ENCODE data around the gene TMCO1. TPM values are rescaled to one million over a fixed set of nuclear protein-coding genes. Genes with fewer than 3 reads are reported as not detected.
"Not testable (repeated sequence)": the region's sequence is repeated elsewhere in the genome, so short reads cannot be mapped to it uniquely, and the experiment has no call there.

Gene TMCO1
- total and polyA plus RNA-seq, 2 donors from 2014 or later: 109 to 149 TPM

GRCh38 chr1:165799387-165799786 is 30.7 kb upstream of the TMCO1 start:
- intact Hi-C loops (cut with DNase I): no loop called here
- no peak for DNase-seq

GRCh38 chr1:165795894-165796293 is 27.2 kb upstream of the TMCO1 start:
- Histone ChIP-seq H3K9ac (ENCODE audit: low read length in 3 of 3) (no peak overlapping the region), H3K27me3 (ENCODE audit: control insufficient read depth, insufficient read depth, low read length) (no peaks in the 10 kb centered on the region), H3K4me3 (ENCODE audit: low read length in 3 of 3) (no peak overlapping the region), H3K9me3 (ENCODE audit: control insufficient read depth in 2 of 3, insufficient read depth in 1 of 3, low read length in 3 of 3) (peaks cover 0 to 6% (median 0%) of the 10 kb centered on the region in 3 donors), H3K36me3 (ENCODE audit: control insufficient read depth in 2 of 3, insufficient read depth in 3 of 3, low read length in 3 of 3) (no peaks in the 10 kb centered on the region), H3K4me1 (ENCODE audit: control insufficient read depth in 2 of 3, insufficient read depth in 2 of 3, low read depth in 1 of 3, low read length in 3 of 3) (no peaks in the 10 kb centered on the region), H3K27ac (ENCODE audit: low read depth in 2 of 2, low read length in 2 of 2) (no peak overlapping the region)
- FAIRE-seq (no peak), DNase-seq (no peak)
- intact Hi-C loops (cut with DNase I): no loop called here
- no peak for TF ChIP-seq CTCF (IDR thresholded peaks at IDR 0.05; ENCODE audit: borderline replicate concordance, extremely low read depth, insufficient read depth)

More at GRCh38 chr1:165799387-165799786, 30.7 kb upstream of the TMCO1 start:
- Histone ChIP-seq H3K27me3 (ENCODE audit: control insufficient read depth, insufficient read depth, low read length) (no peaks in the 10 kb centered on the region), H3K9me3 (ENCODE audit: control insufficient read depth in 2 of 3, insufficient read depth in 1 of 3, low read length in 3 of 3) (peaks cover 0 to 6% (median 0%) of the 10 kb centered on the region in 3 donors), H3K27ac (ENCODE audit: low read depth in 2 of 2, low read length in 2 of 2) (no peak overlapping the region), H3K36me3 (ENCODE audit: control insufficient read depth in 2 of 3, insufficient read depth in 3 of 3, low read length in 3 of 3) (no peaks in the 10 kb centered on the region), H3K4me1 (ENCODE audit: control insufficient read depth in 2 of 3, insufficient read depth in 2 of 3, low read depth in 1 of 3, low read length in 3 of 3) (no peaks in the 10 kb centered on the region), H3K4me3 (ENCODE audit: low read length in 3 of 3) (no peak overlapping the region), H3K9ac (ENCODE audit: low read length in 3 of 3) (no peak overlapping the region)
- TF ChIP-seq CTCF (IDR thresholded peaks at IDR 0.05; ENCODE audit: borderline replicate concordance, extremely low read depth, insufficient read depth): no peak
- no peak for FAIRE-seq

GRCh38 chr1:165793951-165794350 is 25.3 kb upstream of the TMCO1 start:
- no peaks in the 10 kb centered on the region for H3K27me3 ChIP-seq (ENCODE audit: control insufficient read depth, insufficient read depth, low read length)
- TF ChIP-seq CTCF (IDR thresholded peaks at IDR 0.05; ENCODE audit: borderline replicate concordance, extremely low read depth, insufficient read depth): no peak
- H3K4me1 ChIP-seq (ENCODE audit: control insufficient read depth in 2 of 3, insufficient read depth in 2 of 3, low read depth in 1 of 3, low read length in 3 of 3): no peaks in the 10 kb centered on the region
- H3K27ac ChIP-seq (ENCODE audit: low read depth in 2 of 2, low read length in 2 of 2): no peak overlapping the region
- no peak overlapping the region for H3K4me3 ChIP-seq (ENCODE audit: low read length in 3 of 3)
- DNase-seq: no peak
- no peaks in the 10 kb centered on the region for H3K36me3 ChIP-seq (ENCODE audit: control insufficient read depth in 2 of 3, insufficient read depth in 3 of 3, low read length in 3 of 3)
- FAIRE-seq: no peak
- H3K9ac ChIP-seq (ENCODE audit: low read length in 3 of 3): no peak overlapping the region
- no peaks in the 10 kb centered on the region for H3K9me3 ChIP-seq (ENCODE audit: control insufficient read depth in 2 of 3, insufficient read depth in 1 of 3, low read length in 3 of 3)
- intact Hi-C loops (cut with DNase I): no loop called here

- no peak for TF ChIP-seq CTCF (IDR thresholded peaks at IDR 0.05; ENCODE audit: borderline replicate concordance, extremely low read depth, insufficient read depth)
- Histone ChIP-seq H3K4me1 (ENCODE audit: control insufficient read depth in 2 of 3, insufficient read depth in 2 of 3, low read depth in 1 of 3, low read length in 3 of 3) (no peaks in the 10 kb centered on the region), H3K27ac (ENCODE audit: low read depth in 2 of 2, low read length in 2 of 2) (no peak overlapping the region), H3K36me3 (ENCODE audit: control insufficient read depth in 2 of 3, insufficient read depth in 3 of 3, low read length in 3 of 3) (no peaks in the 10 kb centered on the region), H3K27me3 (ENCODE audit: control insufficient read depth, insufficient read depth, low read length) (no peaks in the 10 kb centered on the region), H3K9me3 (ENCODE audit: control insufficient read depth in 2 of 3, insufficient read depth in 1 of 3, low read length in 3 of 3) (no peaks in the 10 kb centered on the region), H3K4me3 (ENCODE audit: low read length in 3 of 3) (no peak overlapping the region), H3K9ac (ENCODE audit: low read length in 3 of 3) (no peak overlapping the region)
- FAIRE-seq (no peak), DNase-seq (no peak)
- intact Hi-C loops (cut with DNase I): no loop called here
These were observed 19.1 kb upstream of the TMCO1 start for GRCh38 chr1:165787741-165788140.

GRCh38 chr1:165783519-165783918 is 14.9 kb upstream of the TMCO1 start:
- FAIRE-seq; DNase-seq; intact Hi-C loops (cut with DNase I); H3K36me3 ChIP-seq (ENCODE audit: control insufficient read depth in 2 of 3, insufficient read depth in 3 of 3, low read length in 3 of 3); H3K4me1 ChIP-seq (ENCODE audit: control insufficient read depth in 2 of 3, insufficient read depth in 2 of 3, low read depth in 1 of 3, low read length in 3 of 3); H3K4me3 ChIP-seq (ENCODE audit: low read length in 3 of 3); H3K27ac ChIP-seq (ENCODE audit: low read depth in 2 of 2, low read length in 2 of 2); H3K9me3 ChIP-seq (ENCODE audit: control insufficient read depth in 2 of 3, insufficient read depth in 1 of 3, low read length in 3 of 3); H3K27me3 ChIP-seq (ENCODE audit: control insufficient read depth, insufficient read depth, low read length); H3K9ac ChIP-seq (ENCODE audit: low read length in 3 of 3): not testable (repeated sequence)

- H3K4me3 ChIP-seq (ENCODE audit: low read length in 3 of 3); H3K9ac ChIP-seq (ENCODE audit: low read length in 3 of 3); H3K4me1 ChIP-seq (ENCODE audit: control insufficient read depth in 2 of 3, insufficient read depth in 2 of 3, low read depth in 1 of 3, low read length in 3 of 3); H3K27me3 ChIP-seq (ENCODE audit: control insufficient read depth, insufficient read depth, low read length); H3K27ac ChIP-seq (ENCODE audit: low read depth in 2 of 2, low read length in 2 of 2); DNase-seq; FAIRE-seq; intact Hi-C loops (cut with DNase I); H3K9me3 ChIP-seq (ENCODE audit: control insufficient read depth in 2 of 3, insufficient read depth in 1 of 3, low read length in 3 of 3); H3K36me3 ChIP-seq (ENCODE audit: control insufficient read depth in 2 of 3, insufficient read depth in 3 of 3, low read length in 3 of 3): not testable (repeated sequence)
These were observed 9.5 kb upstream of the TMCO1 start for GRCh38 chr1:165778197-165778596.

All from kidney (tissue), 14 donors.